ENCODE measurements around the gene FAM53B.

DNA sequence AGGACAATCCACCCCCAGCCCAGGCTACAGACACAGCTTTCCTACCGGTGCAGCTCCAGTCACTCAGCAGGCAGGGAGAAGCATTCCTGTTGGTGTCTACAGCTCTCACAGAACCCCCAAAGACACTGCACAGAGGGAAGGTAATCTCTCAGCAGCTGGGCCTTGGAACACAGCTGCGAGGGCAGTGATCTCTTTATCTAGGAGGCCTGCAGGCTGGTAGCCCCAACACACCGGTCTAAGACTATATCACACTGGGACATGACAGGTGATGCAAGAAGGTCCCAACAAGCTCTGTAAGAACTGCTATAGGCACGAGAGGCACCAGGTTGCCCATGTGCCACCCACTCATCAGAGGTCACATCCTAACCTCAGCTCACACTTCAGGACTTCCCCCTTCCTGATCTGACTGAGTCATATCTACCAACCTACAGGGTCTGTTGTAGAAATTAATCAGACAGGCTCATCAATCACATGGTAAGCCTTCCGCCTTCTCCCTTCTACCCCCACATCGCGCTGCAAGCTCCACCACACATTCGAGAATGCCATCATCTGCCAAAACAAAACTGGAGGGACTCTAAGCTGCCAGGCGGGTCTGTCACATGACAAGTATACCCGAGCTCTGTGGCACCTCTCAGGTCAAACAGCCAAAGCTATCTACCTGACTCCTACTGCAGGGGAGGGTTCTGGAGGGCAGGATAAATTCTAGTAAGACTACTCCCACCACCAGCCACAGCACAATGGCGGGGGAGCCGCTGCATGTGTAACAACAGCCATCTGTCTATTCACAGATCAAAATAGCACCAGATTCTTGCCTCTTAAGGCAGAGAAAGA is 26.1 kb downstream of the FAM53B start:
- TF ChIP-seq CTCF (IDR thresholded peaks at IDR 0.05), result no peak
- TF ChIP-seq POLR2A (IDR thresholded peaks at IDR 0.05), result no peak
